Thyroid gland (tissue), 4 donors: ENCODE measurements around the gene SLC17A7. TPM values are rescaled to one million over a fixed set of nuclear protein-coding genes. Genes with fewer than 3 reads are reported as not detected.

ENCODE experiments used
- DNase-seq, 2 donors: peaks; one replicate each; pipeline ENCODE4 v3.0.0-alpha.2; 2019
- H3K27ac ChIP-seq, 3 donors: fragments of 200-600 bp; sonication (generic); 1 replicate in 2 of 3; 2 replicates in 1 of 3; pipeline ENCODE4 v1.5.1; 2016 to 2019; ENCODE audit warnings: mild to moderate bottlenecking in 1 of 3, moderate library complexity in 1 of 3
- H3K27me3 ChIP-seq: fragments of 200-600 bp; sonication (generic); one replicate; pipeline ENCODE4 v1.5.1; 2019
- H3K36me3 ChIP-seq, 2 donors: fragments of 200-600 bp; sonication (generic); one replicate each; pipeline ENCODE4 v1.5.1; 2016 to 2019
- H3K4me1 ChIP-seq, 2 donors: fragments of 200-600 bp; sonication (generic); one replicate each; pipeline ENCODE4 v1.5.1; 2017 to 2019
- H3K4me3 ChIP-seq, 3 donors: fragments of 200-600 bp; sonication (generic); replicated peaks in 1 of 3; 1 replicate in 2 of 3; 2 replicates in 1 of 3; pipeline ENCODE4 v1.5.1; 2016; ENCODE audit warnings: mild to moderate bottlenecking in 1 of 3
- H3K9me3 ChIP-seq: fragments of 200-600 bp; sonication (generic); one replicate; pipeline ENCODE4 v1.5.1; 2017
- POLR2A ChIP-seq, 2 donors: fragments of 450-650 bp; IDR thresholded peaks; one replicate each; pipeline ENCODE4 v1.6.1; 2017; ENCODE audit warnings: antibody characterized with exemption in 2 of 2, mild to moderate bottlenecking in 2 of 2, moderate library complexity in 1 of 2
- WGBS, 2 donors: methylation state at CpG; one replicate each; pipeline ENCODE4 v1.1.5; 2017; 5-methylcytosine and 5-hydroxymethylcytosine counted together
- intact Hi-C: fragments of 100-400 bp; cut with DNase I; formaldehyde crosslinking; loops from one replicate; pipeline ENCODE4 v1.15.1; 2023
- total RNA-seq, 4 donors: library from RNA; depleted of rRNA; stranded (reverse); fragments of >200 nt; gene quantifications; one replicate each; pipeline ENCODE4 v1.2.3, GENCODE V29; 2016
- TF ChIP-seq, protein P1 (sequence below), 6 experiments: fragments of 200-600 bp in 3 of 6; fragments of 450-650 bp in 3 of 6; sonication (generic) in 3 of 6; IDR thresholded peaks; one replicate each; pipeline ENCODE4 v1.5.1; 2016 to 2019; ENCODE audit warnings: antibody characterized with exemption in 6 of 6, mild to moderate bottlenecking in 2 of 6, inconsistent platforms in 1 of 6, moderate library complexity in 1 of 6

Gene SLC17A7
- total RNA-seq, 4 donors from 2014 or later, result 0.73 to 1.5 (median 1.3) TPM

GRCh38 chr19:49431330-49431749 is 10.0 kb downstream of the SLC17A7 start:
- Histone ChIP-seq H3K36me3 (no peaks in the 10 kb centered on the region), H3K4me3 (no peak overlapping the region), H3K9me3 (no peaks in the 10 kb centered on the region), H3K27ac (no peak overlapping the region), H3K4me1 (peaks cover 8 to 9% of the 10 kb centered on the region in 2 donors), H3K27me3 (peaks cover 47% of the 10 kb centered on the region)
- no peak for DNase-seq
- 49 to 59% methylated on average over 17 to 25 of the region's 29 CpGs for WGBS, 2 donors
- TF ChIP-seq, protein P1, sequence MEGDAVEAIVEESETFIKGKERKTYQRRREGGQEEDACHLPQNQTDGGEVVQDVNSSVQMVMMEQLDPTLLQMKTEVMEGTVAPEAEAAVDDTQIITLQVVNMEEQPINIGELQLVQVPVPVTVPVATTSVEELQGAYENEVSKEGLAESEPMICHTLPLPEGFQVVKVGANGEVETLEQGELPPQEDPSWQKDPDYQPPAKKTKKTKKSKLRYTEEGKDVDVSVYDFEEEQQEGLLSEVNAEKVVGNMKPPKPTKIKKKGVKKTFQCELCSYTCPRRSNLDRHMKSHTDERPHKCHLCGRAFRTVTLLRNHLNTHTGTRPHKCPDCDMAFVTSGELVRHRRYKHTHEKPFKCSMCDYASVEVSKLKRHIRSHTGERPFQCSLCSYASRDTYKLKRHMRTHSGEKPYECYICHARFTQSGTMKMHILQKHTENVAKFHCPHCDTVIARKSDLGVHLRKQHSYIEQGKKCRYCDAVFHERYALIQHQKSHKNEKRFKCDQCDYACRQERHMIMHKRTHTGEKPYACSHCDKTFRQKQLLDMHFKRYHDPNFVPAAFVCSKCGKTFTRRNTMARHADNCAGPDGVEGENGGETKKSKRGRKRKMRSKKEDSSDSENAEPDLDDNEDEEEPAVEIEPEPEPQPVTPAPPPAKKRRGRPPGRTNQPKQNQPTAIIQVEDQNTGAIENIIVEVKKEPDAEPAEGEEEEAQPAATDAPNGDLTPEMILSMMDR (IDR thresholded peaks at IDR 0.05), result no peak
- no peak for TF ChIP-seq POLR2A (IDR thresholded peaks at IDR 0.05)
- intact Hi-C loops, result no loop called here

DNA sequence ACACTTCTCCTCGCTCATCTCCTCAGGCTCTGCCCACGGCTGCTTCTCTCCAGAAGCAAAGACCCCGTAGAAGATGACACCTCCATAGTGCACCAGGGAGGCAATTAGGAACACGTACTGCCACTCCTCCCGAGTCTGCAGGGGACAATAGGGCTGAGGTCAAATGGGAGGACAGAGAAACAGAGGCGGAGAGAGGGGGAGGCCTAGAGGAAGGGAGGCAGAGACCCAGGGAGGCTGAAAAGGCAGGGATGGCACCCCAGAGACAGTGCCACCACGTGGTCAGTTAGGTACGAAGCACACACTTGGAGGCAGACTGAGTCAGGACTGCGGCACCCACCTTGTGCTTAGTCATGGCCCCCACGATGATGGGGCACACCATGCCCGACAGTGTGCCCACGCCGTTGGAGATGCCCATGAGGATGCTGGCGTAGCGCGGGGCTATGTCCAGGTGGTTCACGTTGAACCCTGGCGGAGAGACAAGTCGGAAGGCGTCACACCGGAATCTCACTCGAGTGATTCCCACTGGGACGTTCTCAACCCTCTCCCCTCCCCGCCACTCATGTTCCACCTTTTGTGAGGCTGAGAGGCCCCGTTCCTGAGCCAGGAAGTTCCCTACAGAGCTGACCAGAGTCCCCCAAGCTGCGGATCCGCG is 10.5 kb downstream of the SLC17A7 start:
- TF ChIP-seq POLR2A (IDR thresholded peaks at IDR 0.05), result no peak
- Histone ChIP-seq H3K36me3 (no peaks in the 10 kb centered on the region), H3K27ac (no peak overlapping the region), H3K27me3 (peaks cover 53% of the 10 kb centered on the region), H3K4me1 (peaks cover 8 to 9% of the 10 kb centered on the region in 2 donors), H3K4me3 (no peak overlapping the region), H3K9me3 (no peaks in the 10 kb centered on the region)
- WGBS, 2 donors, result 59 to 63% methylated on average over 11 to 28 of the region's 28 CpGs
- intact Hi-C loops, result no loop called here
- no peak for DNase-seq

DNA sequence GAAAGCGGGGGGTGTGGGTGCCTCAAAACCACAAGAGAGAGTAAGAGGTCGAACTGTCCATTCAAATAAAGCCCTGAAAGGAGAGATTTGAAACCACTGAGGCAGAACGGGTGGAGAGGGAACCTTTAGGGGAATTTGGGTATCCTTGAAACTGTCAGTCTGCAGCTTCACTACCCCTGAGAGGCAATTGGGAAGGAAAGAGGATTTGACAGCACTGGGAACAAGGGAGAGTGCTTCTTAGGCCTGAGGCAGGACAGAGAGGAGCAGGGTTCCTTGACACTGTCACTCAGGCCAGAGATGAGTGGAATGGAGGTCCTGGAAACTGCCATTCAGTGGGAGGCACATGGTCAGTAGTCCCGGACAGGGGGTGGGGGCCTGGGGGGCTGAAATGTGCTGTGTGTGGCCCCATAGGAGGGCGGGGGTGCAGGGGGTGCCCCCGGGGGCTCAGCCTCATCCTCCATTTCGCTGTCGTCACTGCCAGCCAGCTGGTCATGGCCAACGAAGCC is 11.1 kb downstream of the SLC17A7 start:
- 61 to 63% methylated on average over 8 to 9 of the region's 9 CpGs for WGBS, 2 donors
- peaks cover 59% of the 10 kb centered on the region for H3K27me3 ChIP-seq
- no peak overlapping the region for H3K27ac ChIP-seq
- H3K4me3 ChIP-seq, result no peak overlapping the region
- no peaks in the 10 kb centered on the region for H3K36me3 ChIP-seq
- intact Hi-C loops, result no loop called here
- no peaks in the 10 kb centered on the region for H3K9me3 ChIP-seq
- TF ChIP-seq, protein P1 (IDR thresholded peaks at IDR 0.05), result no peak
- no peak for TF ChIP-seq POLR2A (IDR thresholded peaks at IDR 0.05)
- peaks cover 8 to 9% of the 10 kb centered on the region in 2 donors for H3K4me1 ChIP-seq
- no peak for DNase-seq

- no peak for DNase-seq
- Histone ChIP-seq H3K27me3 (peaks cover 62% of the 10 kb centered on the region), H3K9me3 (no peaks in the 10 kb centered on the region), H3K27ac (no peak overlapping the region), H3K4me3 (no peak overlapping the region), H3K36me3 (no peaks in the 10 kb centered on the region), H3K4me1 (peaks cover 8 to 9% of the 10 kb centered on the region in 2 donors)
- TF ChIP-seq POLR2A (IDR thresholded peaks at IDR 0.05), result no peak
- TF ChIP-seq, protein P1 (IDR thresholded peaks at IDR 0.05), result no peak
- WGBS, 2 donors, result 10 to 20% methylated on average over 13 to 19 of the region's 29 CpGs
- intact Hi-C loops, result no loop called here
Measured at GRCh38 chr19:49428547-49429451, 12.5 kb downstream of the SLC17A7 start.

- WGBS, 2 donors, result 0 to 1% methylated on average over 11 to 20 of the region's 45 CpGs
- intact Hi-C loops, result no loop called here
- Histone ChIP-seq H3K9me3 (no peaks in the 10 kb centered on the region), H3K27ac (no peak overlapping the region), H3K4me3 (no peak overlapping the region), H3K27me3 (peaks cover 63% of the 10 kb centered on the region), H3K4me1 (peaks cover 9 to 10% of the 10 kb centered on the region in 2 donors), H3K36me3 (no peaks in the 10 kb centered on the region)
- peak in 1 of 2 donors; percentile 19 for DNase-seq
- TF ChIP-seq POLR2A (IDR thresholded peaks at IDR 0.05), result no peak
- TF ChIP-seq, protein P1 (IDR thresholded peaks at IDR 0.05), result no peak
Measured at GRCh38 chr19:49427855-49428546, 13.3 kb downstream of the SLC17A7 start.
